Measurements from ENCODE around the gene CTIF. TPM values are rescaled to one million over a fixed set of nuclear protein-coding genes. Genes with fewer than 3 reads are reported as not detected.

The CTIF gene
- total and polyA plus RNA-seq, 12 donors: 20.5 to 159 (median 57.0) TPM

- Histone ChIP-seq H3K9me3 (replicated peaks in 1 of 3) (no peaks in the 10 kb centered on the region), H3K36me3 (replicated peaks in 1 of 2) (no peaks in the 10 kb centered on the region), H3K27ac (no peak overlapping the region), H3K27me3 (no peaks in the 10 kb centered on the region), H3K4me3 (no peak overlapping the region), H3K4me1 (replicated peaks in 1 of 2) (peaks cover 5 to 73% of the 10 kb centered on the region in 2 donors)
- intact Hi-C loops (cut with DNase I): loop anchor here (10.0 kb wide), 1 partner anchor 121 kb away; no protein-coding TSS in a partner anchor
- 92 to 97% (median 95%) methylated on average over 3 of the region's 3 CpGs for WGBS, 4 donors
- DNase-seq: peak in 2 of 7 donors; percentile 7 to 44
- no peak for TF ChIP-seq POLR2A (IDR thresholded peaks at IDR 0.05)
- no peak for TF ChIP-seq CTCF (IDR thresholded peaks at IDR 0.05)
Observed at GRCh38 chr18:48544116-48544515, 5.3 kb downstream of the CTIF start.

- intact Hi-C loops (cut with DNase I): loop anchor here (10.0 kb wide), 1 partner anchor 120 kb away; no protein-coding TSS in a partner anchor
- H3K27ac ChIP-seq: peak overlapping the region in 2 of 5 donors; percentile 3 to 60
- no peaks in the 10 kb centered on the region for H3K9me3 ChIP-seq (replicated peaks in 1 of 3)
- no peak overlapping the region for H3K4me3 ChIP-seq
- DNase-seq: peak in 3 of 7 donors; percentile 11 to 41 (median 18)
- H3K27me3 ChIP-seq: no peaks in the 10 kb centered on the region
- H3K4me1 ChIP-seq (replicated peaks in 1 of 2): peaks cover 5 to 73% of the 10 kb centered on the region in 2 donors
- 92 to 98% (median 96%) methylated on average over 16 of the region's 16 CpGs for WGBS, 4 donors
- no peaks in the 10 kb centered on the region for H3K36me3 ChIP-seq (replicated peaks in 1 of 2)
- no peak for TF ChIP-seq POLR2A (IDR thresholded peaks at IDR 0.05)
- TF ChIP-seq CTCF (IDR thresholded peaks at IDR 0.05): no peak
Observed at GRCh38 chr18:48544661-48545415, 6.0 kb downstream of the CTIF start.

- Histone ChIP-seq H3K9me3 (replicated peaks in 1 of 3) (no peaks in the 10 kb centered on the region), H3K4me3 (no peak overlapping the region), H3K27me3 (no peaks in the 10 kb centered on the region), H3K36me3 (replicated peaks in 1 of 2) (no peaks in the 10 kb centered on the region), H3K27ac (peak overlapping the region in 2 of 5 donors; percentile 27 to 60), H3K4me1 (replicated peaks in 1 of 2) (peaks cover 5 to 73% of the 10 kb centered on the region in 2 donors)
- intact Hi-C loops (cut with DNase I): loop anchor here (10.0 kb wide), 1 partner anchor 119 kb away; no protein-coding TSS in a partner anchor
- WGBS, 4 donors: 46 to 62% (median 58%) methylated on average over 11 to 12 of the region's 12 CpGs
- TF ChIP-seq CTCF (IDR thresholded peaks at IDR 0.05) (no peak), POLR2A (IDR thresholded peaks at IDR 0.05) (no peak)
- DNase-seq: peak; percentile 38 to 90 (median 54)
Observed at GRCh38 chr18:48545757-48546321, 7.0 kb downstream of the CTIF start.

GRCh38 chr18:48546396-48546795, 7.6 kb downstream of the CTIF start:
- intact Hi-C loops (cut with DNase I): loop anchor here (10.0 kb wide), 1 partner anchor 118 kb away; no protein-coding TSS in a partner anchor
- no peak for TF ChIP-seq POLR2A (IDR thresholded peaks at IDR 0.05)
- no peak for TF ChIP-seq CTCF (IDR thresholded peaks at IDR 0.05)
- DNase-seq: peak in 1 of 7 donors; percentile 30
- Histone ChIP-seq H3K4me3 (no peak overlapping the region), H3K36me3 (replicated peaks in 1 of 2) (no peaks in the 10 kb centered on the region), H3K9me3 (replicated peaks in 1 of 3) (no peaks in the 10 kb centered on the region), H3K4me1 (replicated peaks in 1 of 2) (peaks cover 4 to 71% of the 10 kb centered on the region in 2 donors), H3K27me3 (no peaks in the 10 kb centered on the region), H3K27ac (peak overlapping the region in 2 of 5 donors; percentile 27 to 60)
- WGBS, 4 donors: 69 to 76% (median 72%) methylated on average over 6 of the region's 6 CpGs
